Thyroid gland (tissue), 4 donors: Measurements from ENCODE around the gene HNRNPA3. TPM values are rescaled to one million over a fixed set of nuclear protein-coding genes. Genes with fewer than 3 reads are reported as not detected.

Experiments
- DNase-seq, 2 donors: peaks; one replicate each; pipeline ENCODE4 v3.0.0-alpha.2; 2019
- H3K27ac ChIP-seq, 3 donors: fragments of 200-600 bp; sonication (generic); 1 replicate in 2 of 3; 2 replicates in 1 of 3; pipeline ENCODE4 v1.5.1; 2016 to 2019; ENCODE audit warnings: mild to moderate bottlenecking in 1 of 3, moderate library complexity in 1 of 3
- H3K27me3 ChIP-seq: fragments of 200-600 bp; sonication (generic); one replicate; pipeline ENCODE4 v1.5.1; 2019
- H3K36me3 ChIP-seq, 2 donors: fragments of 200-600 bp; sonication (generic); one replicate each; pipeline ENCODE4 v1.5.1; 2016 to 2019
- H3K4me1 ChIP-seq, 2 donors: fragments of 200-600 bp; sonication (generic); one replicate each; pipeline ENCODE4 v1.5.1; 2017 to 2019
- H3K4me3 ChIP-seq, 3 donors: fragments of 200-600 bp; sonication (generic); replicated peaks in 1 of 3; 1 replicate in 2 of 3; 2 replicates in 1 of 3; pipeline ENCODE4 v1.5.1; 2016; ENCODE audit warnings: mild to moderate bottlenecking in 1 of 3
- H3K9me3 ChIP-seq: fragments of 200-600 bp; sonication (generic); one replicate; pipeline ENCODE4 v1.5.1; 2017
- POLR2A ChIP-seq, 2 donors: fragments of 450-650 bp; IDR thresholded peaks; one replicate each; pipeline ENCODE4 v1.6.1; 2017; ENCODE audit warnings: antibody characterized with exemption in 2 of 2, mild to moderate bottlenecking in 2 of 2, moderate library complexity in 1 of 2
- WGBS, 2 donors: methylation state at CpG; one replicate each; pipeline ENCODE4 v1.1.5; 2017; 5-methylcytosine and 5-hydroxymethylcytosine counted together
- intact Hi-C: fragments of 100-400 bp; cut with DNase I; formaldehyde crosslinking; loops from one replicate; pipeline ENCODE4 v1.15.1; 2023
- microRNA-seq: library from miRNA; unstranded; fragments of <30 nt; microRNA quantifications from one replicate; pipeline ENCODE4, GENCODE V29; 2016
- small RNA-seq: library from RNA; depleted of rRNA; stranded (forward); fragments of <200 nt; gene quantifications from one replicate; pipeline ENCODE3, GENCODE V24; 2016
- total RNA-seq, 4 donors: library from RNA; depleted of rRNA; stranded (reverse); fragments of >200 nt; gene quantifications; one replicate each; pipeline ENCODE4 v1.2.3, GENCODE V29; 2016
- TF ChIP-seq, protein P1 (sequence below), 6 experiments: fragments of 200-600 bp in 3 of 6; fragments of 450-650 bp in 3 of 6; sonication (generic) in 3 of 6; IDR thresholded peaks; one replicate each; pipeline ENCODE4 v1.5.1; 2016 to 2019; ENCODE audit warnings: antibody characterized with exemption in 6 of 6, mild to moderate bottlenecking in 2 of 6, inconsistent platforms in 1 of 6, moderate library complexity in 1 of 6

The HNRNPA3 gene
- total RNA-seq, 4 donors from 2014 or later: 80.3 to 115 (median 82.3) TPM

DNA sequence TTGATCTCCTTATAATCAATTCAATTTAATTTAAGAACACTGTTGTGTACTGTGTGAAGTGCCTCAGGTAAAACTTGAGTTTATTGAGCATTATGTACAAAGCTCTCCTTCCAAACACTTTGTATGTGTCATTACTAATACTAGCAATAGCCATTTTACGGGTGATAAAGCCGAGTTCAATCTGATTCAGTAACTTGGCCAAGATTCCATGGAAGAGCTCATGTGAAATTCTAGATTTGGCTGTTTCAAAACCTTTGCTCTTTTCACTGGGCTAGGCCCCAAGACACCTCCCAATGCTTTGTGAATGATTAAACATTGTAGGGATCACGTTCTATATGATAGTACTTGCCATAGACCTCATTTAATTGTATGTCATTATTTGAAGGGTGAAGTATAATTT lies 60.8 kb downstream of the HNRNPA3 start:
- no peaks in the 10 kb centered on the region for H3K36me3 ChIP-seq
- WGBS, 2 donors: 33 to 48% methylated on average over 3 of the region's 3 CpGs
- TF ChIP-seq, protein P1, sequence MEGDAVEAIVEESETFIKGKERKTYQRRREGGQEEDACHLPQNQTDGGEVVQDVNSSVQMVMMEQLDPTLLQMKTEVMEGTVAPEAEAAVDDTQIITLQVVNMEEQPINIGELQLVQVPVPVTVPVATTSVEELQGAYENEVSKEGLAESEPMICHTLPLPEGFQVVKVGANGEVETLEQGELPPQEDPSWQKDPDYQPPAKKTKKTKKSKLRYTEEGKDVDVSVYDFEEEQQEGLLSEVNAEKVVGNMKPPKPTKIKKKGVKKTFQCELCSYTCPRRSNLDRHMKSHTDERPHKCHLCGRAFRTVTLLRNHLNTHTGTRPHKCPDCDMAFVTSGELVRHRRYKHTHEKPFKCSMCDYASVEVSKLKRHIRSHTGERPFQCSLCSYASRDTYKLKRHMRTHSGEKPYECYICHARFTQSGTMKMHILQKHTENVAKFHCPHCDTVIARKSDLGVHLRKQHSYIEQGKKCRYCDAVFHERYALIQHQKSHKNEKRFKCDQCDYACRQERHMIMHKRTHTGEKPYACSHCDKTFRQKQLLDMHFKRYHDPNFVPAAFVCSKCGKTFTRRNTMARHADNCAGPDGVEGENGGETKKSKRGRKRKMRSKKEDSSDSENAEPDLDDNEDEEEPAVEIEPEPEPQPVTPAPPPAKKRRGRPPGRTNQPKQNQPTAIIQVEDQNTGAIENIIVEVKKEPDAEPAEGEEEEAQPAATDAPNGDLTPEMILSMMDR (IDR thresholded peaks at IDR 0.05): no peak
- TF ChIP-seq POLR2A (IDR thresholded peaks at IDR 0.05): no peak
- no peaks in the 10 kb centered on the region for H3K27me3 ChIP-seq
- H3K4me1 ChIP-seq: peaks cover 33 to 36% of the 10 kb centered on the region in 2 donors
- intact Hi-C loops: no loop called here
- H3K4me3 ChIP-seq: no peak overlapping the region
- no peaks in the 10 kb centered on the region for H3K9me3 ChIP-seq
- DNase-seq: no peak
- H3K27ac ChIP-seq: peak overlapping the region; percentile 8 to 71 (median 58)

Small RNAs within 50 kb of the gene (microRNA-seq; reads per million reads assigned to microRNA genes)
- not detected for gene MIR3128

Small RNAs within 50 kb of the gene (small RNA-seq; reads per million reads assigned to genes)
- gene MIR3128 (not detected), gene RF00019 (not detected)

Other genes with a start within 250 kb of the HNRNPA3 start
- gene NFE2L2, start 51.9 kb downstream of the HNRNPA3 start, total RNA-seq: 100 to 1,000 TPM; 139 to 157 (median 144) TPM
- 10 to 100 TPM; 23.1 to 38.8 (median 24.7) TPM for gene AGPS, start 180.0 kb downstream of the HNRNPA3 start, total RNA-seq